ENCODE data around the gene DPYD.

Gene DPYD

GRCh38 chr1:97834899-97835298, 85.9 kb downstream of the DPYD start:
- DNase-seq, result no peak

GRCh38 chr1:97833881-97834280, 87.0 kb downstream of the DPYD start:
- DNase-seq, result no peak

GRCh38 chr1:97832481-97832880, 88.4 kb downstream of the DPYD start:
- DNase-seq, result no peak

- no peak for DNase-seq
Observed at GRCh38 chr1:97827887-97828286, 92.9 kb downstream of the DPYD start.

GRCh38 chr1:97826820-97827219, 94.0 kb downstream of the DPYD start:
- DNase-seq, result no peak

GRCh38 chr1:97824624-97825023, 96.2 kb downstream of the DPYD start:
- no peak for DNase-seq

GRCh38 chr1:97824200-97824599, 96.6 kb downstream of the DPYD start:
- no peak for DNase-seq

GRCh38 chr1:97820470-97821188, 100.2 kb downstream of the DPYD start:
- no peak for DNase-seq

GRCh38 chr1:97816927-97817326, 103.9 kb downstream of the DPYD start:
- DNase-seq, result no peak

GRCh38 chr1:97814804-97815203, 106.0 kb downstream of the DPYD start:
- no peak for DNase-seq

- no peak for DNase-seq
Observed at GRCh38 chr1:97814121-97814520, 106.7 kb downstream of the DPYD start.

- DNase-seq, result no peak
Observed at GRCh38 chr1:97812076-97812475, 108.8 kb downstream of the DPYD start.

- no peak for DNase-seq
Observed at GRCh38 chr1:97806996-97807520, 113.8 kb downstream of the DPYD start.

GRCh38 chr1:97806326-97806725, 114.5 kb downstream of the DPYD start:
- no peak for DNase-seq

- DNase-seq, result no peak
Observed at GRCh38 chr1:97805093-97805492, 115.7 kb downstream of the DPYD start.

- DNase-seq, result no peak
Observed at GRCh38 chr1:97803026-97803425, 117.8 kb downstream of the DPYD start.

- no peak for DNase-seq
Observed at GRCh38 chr1:97802011-97802410, 118.8 kb downstream of the DPYD start.

GRCh38 chr1:97797403-97798183, 123.2 kb downstream of the DPYD start:
- no peak for DNase-seq

- DNase-seq, result no peak
Observed at GRCh38 chr1:97796711-97797110, 124.1 kb downstream of the DPYD start.

- DNase-seq, result no peak
Observed at GRCh38 chr1:97792655-97793054, 128.2 kb downstream of the DPYD start.

- DNase-seq, result no peak
Observed at GRCh38 chr1:97791251-97791650, 129.6 kb downstream of the DPYD start.

GRCh38 chr1:97787231-97787630, 133.6 kb downstream of the DPYD start:
- DNase-seq, result no peak

GRCh38 chr1:97784661-97785060, 136.2 kb downstream of the DPYD start:
- no peak for DNase-seq

- no peak for DNase-seq
Observed at GRCh38 chr1:97783751-97784150, 137.1 kb downstream of the DPYD start.

Measured in stimulated activated CD4-positive, alpha-beta T cell treated with anti-CD3 and anti-CD28 coated beads, Interleukin-4, amount 100 ng/mL, for 24 hours (primary cell).